Measurements from ENCODE around the gene PPP2R5A.
"Not testable (repeated sequence)": the region's sequence is repeated elsewhere in the genome, so short reads cannot be mapped to it uniquely, and the experiment has no call there.

Gene PPP2R5A

DNA sequence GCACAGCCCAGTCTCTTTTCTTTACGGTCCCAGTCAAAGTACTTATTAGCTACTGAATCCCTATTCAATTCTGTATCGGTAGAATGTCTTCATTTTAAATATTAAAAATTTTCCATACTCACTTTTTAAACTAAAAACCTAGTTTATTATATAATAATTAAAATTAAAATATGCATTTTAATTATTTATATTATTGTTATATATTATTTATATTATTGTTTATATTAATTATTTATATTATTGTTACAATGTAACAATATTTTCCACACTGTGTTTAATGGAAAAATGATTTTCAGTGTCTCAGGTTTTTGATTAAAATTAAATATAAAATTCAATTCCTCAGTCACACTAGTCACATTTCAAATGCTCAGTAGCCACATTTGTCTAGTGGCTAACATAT lies 18.2 kb upstream of the PPP2R5A start:
- in situ Hi-C loops (cut with MboI; ENCODE audit: low sequenced_read_pairs): no loop called here

DNA sequence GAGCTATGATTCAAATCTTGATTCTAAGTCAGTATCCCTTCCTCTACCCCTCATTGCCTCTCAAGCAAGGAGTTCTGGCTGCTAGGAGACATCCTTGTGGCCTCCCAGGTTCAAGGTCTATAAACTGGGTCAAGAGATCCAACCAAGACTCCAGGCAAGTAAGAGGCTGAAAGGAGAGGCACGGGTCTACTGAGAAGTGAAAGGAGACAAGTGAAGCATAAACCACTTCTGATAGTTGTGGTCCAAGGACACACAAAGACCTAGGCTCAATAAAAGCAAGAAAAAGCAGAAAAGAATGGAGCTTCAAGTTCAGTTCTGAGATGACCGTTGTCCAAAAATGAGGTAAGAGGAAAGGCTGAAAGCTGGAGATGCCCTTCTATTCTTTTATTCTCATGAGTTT lies 17.8 kb upstream of the PPP2R5A start:
- in situ Hi-C loops (cut with MboI; ENCODE audit: low sequenced_read_pairs): no loop called here

DNA sequence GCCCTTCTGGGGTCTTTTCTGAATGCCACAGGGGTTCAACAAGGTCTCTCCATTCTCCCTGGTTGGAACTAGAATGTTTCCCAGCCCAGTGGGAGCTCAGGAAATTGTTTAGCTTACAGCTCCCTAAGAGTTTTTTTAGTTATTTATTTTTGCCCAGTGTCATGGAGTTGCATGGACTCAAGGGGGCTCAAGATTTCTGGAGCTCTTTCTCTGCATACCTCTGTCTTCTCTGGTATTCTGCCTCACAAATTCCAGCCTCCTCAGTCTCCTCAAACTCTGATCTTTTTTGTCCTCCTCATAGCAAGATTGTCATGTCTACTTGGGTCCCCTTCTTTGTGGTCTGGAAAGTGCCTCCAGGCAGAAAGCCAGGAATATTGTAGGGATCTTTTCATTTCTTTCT lies 15.9 kb upstream of the PPP2R5A start:
- in situ Hi-C loops (cut with MboI; ENCODE audit: low sequenced_read_pairs): no loop called here

GRCh38 chr1:212270564-212270963 lies 14.6 kb upstream of the PPP2R5A start:
- in situ Hi-C loops (cut with MboI; ENCODE audit: low sequenced_read_pairs): no loop called here

DNA sequence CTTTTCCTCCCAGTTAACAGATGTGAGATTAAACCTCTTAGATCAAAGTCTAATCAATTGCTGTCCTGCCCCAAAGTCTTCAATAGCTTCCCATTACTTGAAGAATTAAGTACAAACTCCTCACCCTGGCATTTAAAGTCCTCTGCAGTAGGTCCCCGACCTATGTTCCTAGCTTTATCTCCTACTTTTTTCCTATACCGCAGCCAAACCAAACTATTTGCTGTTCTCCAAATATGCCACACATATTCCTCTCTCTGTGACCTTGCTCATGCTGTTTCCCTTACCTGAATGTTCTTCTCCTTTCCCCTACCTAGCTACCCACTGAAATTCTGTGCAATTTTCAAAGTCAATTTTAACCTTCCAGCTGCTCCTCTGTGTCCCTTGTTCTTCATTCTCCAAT lies 14.0 kb upstream of the PPP2R5A start:
- in situ Hi-C loops (cut with MboI; ENCODE audit: low sequenced_read_pairs): no loop called here

GRCh38 chr1:212271823-212272485 lies 13.3 kb upstream of the PPP2R5A start:
- in situ Hi-C loops (cut with MboI; ENCODE audit: low sequenced_read_pairs): no loop called here

DNA sequence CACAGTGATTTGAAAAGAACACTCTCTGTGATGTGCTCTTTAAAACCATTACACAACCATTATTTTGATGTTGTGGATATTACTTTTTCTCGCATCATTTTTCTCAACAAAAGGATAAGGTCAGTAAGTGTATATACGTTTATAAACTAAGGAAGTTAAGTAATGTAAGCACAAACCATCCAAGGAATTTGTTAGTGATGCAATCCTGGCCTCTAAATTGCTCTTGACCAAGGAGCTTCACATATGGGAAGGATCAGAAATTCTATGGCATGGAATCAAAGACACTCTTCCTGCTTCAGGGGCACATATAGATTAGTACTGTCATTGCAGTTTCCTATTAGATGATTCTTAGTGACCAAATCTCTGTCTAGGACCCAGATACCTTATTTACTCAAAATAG lies 3.6 kb upstream of the PPP2R5A start:
- in situ Hi-C loops (cut with MboI; ENCODE audit: low sequenced_read_pairs): no loop called here

DNA sequence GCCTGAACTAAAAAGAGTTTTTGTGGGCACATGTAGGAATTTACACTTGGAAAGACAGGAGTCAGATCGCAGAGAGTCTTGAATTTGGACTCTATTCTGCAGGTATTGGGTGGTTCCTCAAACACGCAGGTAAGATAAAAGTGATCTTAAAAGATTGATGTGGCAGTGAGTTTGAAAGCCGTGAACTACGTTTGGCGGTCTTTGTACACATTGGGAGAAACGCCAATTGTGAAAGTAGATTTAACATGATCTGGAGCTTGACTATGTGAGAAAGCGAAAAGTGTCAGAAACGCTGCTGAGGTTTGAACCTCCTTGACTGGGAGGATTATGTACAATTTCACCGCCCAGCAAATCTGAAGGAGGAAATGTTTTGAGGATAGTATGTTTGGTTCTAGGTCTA lies 1.5 kb upstream of the PPP2R5A start:
- in situ Hi-C loops (cut with MboI; ENCODE audit: low sequenced_read_pairs): no loop called here

DNA sequence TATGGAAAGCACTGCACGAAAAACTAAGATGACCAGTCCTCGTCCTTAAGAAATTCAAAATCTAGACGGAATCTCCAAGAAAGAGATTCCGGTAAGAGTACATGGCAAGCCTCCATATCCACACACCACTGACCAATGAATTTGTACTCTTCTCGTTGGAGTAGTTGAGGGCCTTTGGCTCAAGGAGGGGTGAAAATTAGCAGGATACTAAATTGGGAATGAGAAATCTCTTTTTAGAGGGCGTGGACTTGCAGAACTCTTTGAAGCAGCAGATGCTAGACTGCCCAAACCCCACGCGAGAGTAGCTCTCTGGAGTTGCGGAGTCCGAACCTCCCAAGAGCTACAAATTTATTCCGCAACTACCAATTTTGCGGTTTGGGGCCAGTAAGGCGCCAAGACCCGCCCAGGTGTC lies 872 bp upstream of the PPP2R5A start:
- in situ Hi-C loops (cut with MboI; ENCODE audit: low sequenced_read_pairs): no loop called here

DNA sequence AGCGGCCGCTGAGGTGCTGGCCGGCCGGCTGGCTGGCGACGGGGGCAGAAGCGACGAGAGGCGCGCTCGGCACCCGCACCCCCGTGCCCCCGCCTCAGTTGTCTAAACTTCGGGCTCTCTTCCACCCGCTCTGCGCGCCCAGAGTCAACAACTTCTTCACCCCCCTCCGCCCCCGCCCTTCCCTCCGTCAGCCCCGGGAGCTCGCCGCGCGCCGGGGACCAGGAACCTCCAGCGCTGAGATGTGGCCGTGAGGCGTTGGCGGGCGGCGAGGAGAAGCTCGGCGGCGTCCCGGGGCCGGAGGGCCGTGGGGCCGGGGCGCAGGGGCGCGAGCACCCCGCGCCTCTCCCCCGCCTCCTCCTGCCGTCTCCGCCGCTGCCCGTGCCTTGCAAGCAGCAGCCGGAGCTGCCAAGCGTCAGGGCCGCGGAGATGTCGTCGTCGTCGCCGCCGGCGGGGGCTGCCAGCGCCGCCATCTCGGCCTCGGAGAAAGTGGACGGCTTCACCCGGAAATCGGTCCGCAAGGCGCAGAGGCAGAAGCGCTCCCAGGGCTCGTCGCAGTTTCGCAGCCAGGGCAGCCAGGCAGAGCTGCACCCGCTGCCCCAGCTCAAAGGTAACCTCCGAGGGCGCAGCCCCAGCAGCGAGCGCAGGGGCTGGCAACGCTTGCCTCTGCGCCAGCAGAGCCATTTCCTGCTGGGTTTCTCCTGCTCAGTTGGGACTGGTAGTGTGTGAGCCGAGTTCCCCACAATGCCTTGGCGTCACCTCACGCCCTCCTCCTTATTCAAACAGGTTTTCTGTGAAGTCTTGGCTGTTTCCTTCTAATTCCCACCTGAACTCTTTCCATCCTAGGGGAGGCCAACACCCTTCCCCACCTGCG lies 710 bp downstream of the PPP2R5A start:
- in situ Hi-C loops (cut with MboI; ENCODE audit: low sequenced_read_pairs): no loop called here

- in situ Hi-C loops (cut with MboI; ENCODE audit: low sequenced_read_pairs): no loop called here
Measured at GRCh38 chr1:212286556-212287131, 1.4 kb downstream of the PPP2R5A start.

- in situ Hi-C loops (cut with MboI; ENCODE audit: low sequenced_read_pairs): no loop called here
Measured at GRCh38 chr1:212287261-212287895, 2.2 kb downstream of the PPP2R5A start.

DNA sequence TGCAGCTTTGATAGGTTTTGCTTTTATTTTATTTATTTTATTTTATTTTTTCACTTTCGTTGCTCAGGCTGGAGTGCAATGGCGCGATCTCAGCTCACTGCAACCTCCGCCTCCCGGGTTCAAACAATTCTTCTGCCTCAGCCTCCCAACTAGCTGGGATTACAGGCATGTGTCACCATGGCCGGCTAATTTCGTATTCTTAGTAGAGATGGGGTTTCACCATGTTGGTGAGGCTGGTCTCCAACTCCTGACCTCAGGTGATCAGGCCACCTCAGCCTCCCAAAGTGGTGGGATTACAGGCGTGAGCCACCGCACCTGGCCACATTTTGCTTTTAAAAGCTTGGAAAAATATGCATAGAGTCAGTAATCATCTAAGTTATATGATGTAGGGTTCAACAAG lies 2.8 kb downstream of the PPP2R5A start:
- in situ Hi-C loops (cut with MboI; ENCODE audit: low sequenced_read_pairs): not testable (repeated sequence)

- in situ Hi-C loops (cut with MboI; ENCODE audit: low sequenced_read_pairs): no loop called here
Measured at GRCh38 chr1:212288615-212289014, 3.4 kb downstream of the PPP2R5A start.

GRCh38 chr1:212289262-212290077 lies 4.3 kb downstream of the PPP2R5A start:
- in situ Hi-C loops (cut with MboI; ENCODE audit: low sequenced_read_pairs): no loop called here

DNA sequence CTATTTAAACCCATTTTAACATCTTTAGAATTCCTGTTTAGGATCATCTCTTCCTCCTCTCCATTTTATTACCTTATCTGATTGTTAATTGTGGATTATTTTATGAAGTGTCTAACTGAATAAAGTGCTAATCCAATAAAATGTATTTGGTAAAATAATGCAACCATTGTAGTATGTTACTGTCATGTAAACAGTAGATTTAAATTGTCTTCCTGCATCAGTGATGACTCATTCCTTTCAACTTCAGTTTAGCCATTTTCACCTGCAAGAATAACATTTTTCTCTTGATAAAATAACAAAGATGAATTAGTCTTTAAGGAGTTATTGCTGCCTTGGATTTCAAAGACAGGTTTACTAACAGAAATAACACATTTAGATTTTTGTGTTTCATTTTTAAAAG lies 5.4 kb downstream of the PPP2R5A start:
- in situ Hi-C loops (cut with MboI; ENCODE audit: low sequenced_read_pairs): no loop called here

DNA sequence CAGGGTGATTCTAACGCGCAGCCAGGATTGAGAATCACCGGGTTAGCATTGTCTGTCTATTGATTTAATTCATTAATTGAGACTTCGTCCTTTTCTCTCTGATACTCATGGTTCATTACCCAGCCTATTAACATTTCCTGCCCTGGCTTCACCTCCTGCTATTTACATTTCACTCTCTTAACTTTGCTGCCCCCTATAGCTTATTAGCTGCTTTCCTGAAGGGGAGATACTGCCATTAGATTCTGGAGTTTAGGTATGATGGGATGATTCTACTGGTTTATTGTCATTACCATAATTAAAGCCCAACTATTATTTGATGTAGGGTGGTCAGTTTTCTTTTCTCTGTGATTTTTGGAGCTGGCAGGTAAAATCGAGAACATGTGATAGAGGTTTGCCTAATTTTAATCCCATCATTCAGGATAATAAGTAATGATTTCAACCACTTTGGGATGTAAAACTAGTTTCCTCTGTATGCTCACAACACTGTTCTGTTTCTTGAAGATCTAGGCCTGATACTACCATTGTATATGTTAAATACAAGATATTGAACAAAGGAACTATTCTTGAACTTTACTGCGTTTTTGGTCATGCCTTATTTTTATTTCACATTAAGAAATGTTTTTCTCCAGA lies 6.4 kb downstream of the PPP2R5A start:
- in situ Hi-C loops (cut with MboI; ENCODE audit: low sequenced_read_pairs): no loop called here

DNA sequence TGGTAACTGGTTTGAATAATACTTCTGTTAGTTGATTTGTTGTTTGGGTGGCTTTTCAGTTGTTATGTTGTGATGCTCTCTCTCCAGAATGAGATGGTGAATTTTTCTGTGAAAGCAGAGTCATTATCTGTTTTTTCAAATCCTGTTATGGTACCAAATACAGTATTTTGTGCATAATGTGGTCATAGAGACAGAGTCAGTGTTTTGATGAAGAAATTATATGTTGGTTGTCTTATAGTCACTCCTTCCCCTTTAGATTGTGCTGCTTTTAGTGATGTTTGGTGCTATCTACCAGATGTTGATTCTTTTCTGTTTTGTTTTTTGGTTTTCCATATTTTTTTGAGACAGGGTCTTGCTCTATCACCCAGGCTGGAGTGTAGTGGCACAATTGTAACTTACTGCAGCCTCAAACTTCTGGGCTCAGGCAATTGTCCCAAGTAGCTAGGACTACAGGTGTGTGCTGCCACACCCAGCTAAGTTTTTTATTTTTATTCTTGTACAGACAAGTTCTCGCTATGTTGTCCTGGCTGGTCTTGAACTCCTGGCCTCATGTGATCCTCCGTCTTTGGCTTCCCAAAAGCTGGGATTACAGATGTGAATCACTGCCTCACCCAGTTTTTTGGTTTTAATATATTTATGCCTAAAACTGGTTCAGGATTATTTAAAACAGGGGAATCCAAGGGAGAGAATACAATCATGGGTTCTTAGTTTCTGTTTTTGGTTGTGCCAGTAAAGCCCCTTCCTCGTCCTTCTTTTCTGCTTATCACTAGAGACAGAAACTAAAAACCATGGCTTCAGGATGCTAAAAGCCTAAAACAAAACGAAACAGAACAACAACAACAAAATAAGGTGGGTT lies 7.3 kb downstream of the PPP2R5A start:
- in situ Hi-C loops (cut with MboI; ENCODE audit: low sequenced_read_pairs): no loop called here

- in situ Hi-C loops (cut with MboI; ENCODE audit: low sequenced_read_pairs): no loop called here
Measured at GRCh38 chr1:212293579-212293978, 8.4 kb downstream of the PPP2R5A start.
